Endothelial cell (in vitro differentiated cells): ENCODE data around the gene CDO1. TPM values are rescaled to one million over a fixed set of nuclear protein-coding genes. Genes with fewer than 3 reads are reported as not detected.
"Not testable (repeated sequence)": the region's sequence is repeated elsewhere in the genome, so short reads cannot be mapped to it uniquely, and the experiment has no call there.

Experiments used
- DNase-seq: peaks from one replicate; pipeline ENCODE4 v3.0.0; 2021; ENCODE audit warnings: low spot score
- H3K27ac Mint-ChIP-seq: one replicate; pipeline ENCODE4 v1.8.0; 2021; ENCODE audit warnings: mixed read lengths, inconsistent platforms; ENCODE audit not compliant: unreplicated experiment
- H3K27me3 Mint-ChIP-seq: one replicate; pipeline ENCODE4 v1.8.0; 2021; ENCODE audit warnings: mild to moderate bottlenecking, moderate library complexity, mixed read lengths, inconsistent platforms; ENCODE audit not compliant: unreplicated experiment
- H3K36me3 Mint-ChIP-seq: one replicate; pipeline ENCODE4 v1.8.0; 2021; ENCODE audit warnings: mild to moderate bottlenecking, low read depth, mixed read lengths, inconsistent platforms; ENCODE audit not compliant: unreplicated experiment
- H3K4me1 Mint-ChIP-seq: one replicate; pipeline ENCODE4 v1.8.0; 2021; ENCODE audit warnings: mild to moderate bottlenecking, mixed read lengths, inconsistent platforms; ENCODE audit not compliant: unreplicated experiment
- H3K4me3 Mint-ChIP-seq: one replicate; pipeline ENCODE4 v1.8.0; 2021; ENCODE audit warnings: mild to moderate bottlenecking, mixed read lengths, inconsistent platforms; ENCODE audit not compliant: unreplicated experiment
- H3K9me3 Mint-ChIP-seq: one replicate; pipeline ENCODE4 v1.8.0; 2021; ENCODE audit warnings: mixed read lengths, inconsistent platforms; ENCODE audit not compliant: unreplicated experiment
- total RNA-seq: library from RNA; stranded (reverse); fragmentation: NEBNext Ultra II Directional; extraction: Animal tissue kit (Norgen Biotek cat#: 25700); gene quantifications from one replicate; pipeline ENCODE4 v1.2.1, GENCODE V29; 2021; ENCODE audit not compliant: unreplicated experiment
- TF ChIP-seq, protein P1 (sequence below): fragments of 200-600 bp; sonication (generic); IDR thresholded peaks from one replicate; pipeline ENCODE4 v1.5.0; 2021; ENCODE audit warnings: antibody characterized with exemption; ENCODE audit not compliant: unreplicated experiment

Gene CDO1
- total RNA-seq, 1 donor from 2014 or later: 2.9 TPM

DNA sequence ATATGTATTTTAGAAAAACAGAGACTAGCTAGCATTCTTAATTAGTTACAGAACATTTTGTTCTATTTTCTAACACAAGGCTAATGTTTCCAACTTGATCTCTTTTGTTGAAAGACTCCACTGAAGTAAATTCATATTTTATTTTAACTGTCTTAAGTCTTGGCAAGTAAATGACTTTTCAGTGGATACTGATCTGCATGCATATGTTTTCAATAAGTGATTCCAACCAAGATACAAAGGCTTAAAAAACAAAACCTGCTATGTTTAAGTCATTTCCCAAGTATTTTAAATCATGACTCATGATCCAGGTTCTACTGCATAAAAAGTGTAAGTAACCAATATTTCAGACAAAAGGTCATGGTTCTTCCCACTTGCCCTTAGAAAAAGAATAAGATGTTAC lies 5.7 kb downstream of the CDO1 start:
- TF ChIP-seq, protein P1, sequence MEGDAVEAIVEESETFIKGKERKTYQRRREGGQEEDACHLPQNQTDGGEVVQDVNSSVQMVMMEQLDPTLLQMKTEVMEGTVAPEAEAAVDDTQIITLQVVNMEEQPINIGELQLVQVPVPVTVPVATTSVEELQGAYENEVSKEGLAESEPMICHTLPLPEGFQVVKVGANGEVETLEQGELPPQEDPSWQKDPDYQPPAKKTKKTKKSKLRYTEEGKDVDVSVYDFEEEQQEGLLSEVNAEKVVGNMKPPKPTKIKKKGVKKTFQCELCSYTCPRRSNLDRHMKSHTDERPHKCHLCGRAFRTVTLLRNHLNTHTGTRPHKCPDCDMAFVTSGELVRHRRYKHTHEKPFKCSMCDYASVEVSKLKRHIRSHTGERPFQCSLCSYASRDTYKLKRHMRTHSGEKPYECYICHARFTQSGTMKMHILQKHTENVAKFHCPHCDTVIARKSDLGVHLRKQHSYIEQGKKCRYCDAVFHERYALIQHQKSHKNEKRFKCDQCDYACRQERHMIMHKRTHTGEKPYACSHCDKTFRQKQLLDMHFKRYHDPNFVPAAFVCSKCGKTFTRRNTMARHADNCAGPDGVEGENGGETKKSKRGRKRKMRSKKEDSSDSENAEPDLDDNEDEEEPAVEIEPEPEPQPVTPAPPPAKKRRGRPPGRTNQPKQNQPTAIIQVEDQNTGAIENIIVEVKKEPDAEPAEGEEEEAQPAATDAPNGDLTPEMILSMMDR: no peak
- H3K9me3 Mint-ChIP-seq: no peaks in the 10 kb centered on the region
- H3K4me1 Mint-ChIP-seq: peaks cover 27% of the 10 kb centered on the region
- peaks cover 13% of the 10 kb centered on the region for H3K27me3 Mint-ChIP-seq
- DNase-seq: no peak
- H3K36me3 Mint-ChIP-seq: peaks cover 4% of the 10 kb centered on the region
- no peak overlapping the region for H3K4me3 Mint-ChIP-seq
- H3K27ac Mint-ChIP-seq: no peak overlapping the region

DNA sequence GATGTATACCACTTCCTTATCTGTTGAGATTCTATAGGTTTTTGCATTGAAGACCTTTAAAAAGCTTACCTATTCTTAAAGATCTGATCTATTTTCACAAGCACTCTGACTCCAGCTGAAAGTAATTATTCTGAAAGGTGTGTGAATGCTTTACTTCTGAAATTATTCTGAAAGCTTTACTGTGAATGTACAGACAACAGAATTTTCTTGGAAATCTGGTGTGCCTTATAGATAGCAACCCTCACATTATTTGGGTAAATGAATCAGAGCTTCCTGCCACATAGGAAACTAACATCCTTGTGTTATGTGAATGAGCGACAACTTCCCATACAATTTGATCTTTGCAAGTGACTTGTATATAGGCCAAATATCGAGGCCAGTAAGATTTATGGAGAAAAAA lies 6.5 kb downstream of the CDO1 start:
- Mint-ChIP-seq H3K4me3 (no peak overlapping the region), H3K9me3 (no peaks in the 10 kb centered on the region), H3K36me3 (no peaks in the 10 kb centered on the region), H3K27me3 (peaks cover 8% of the 10 kb centered on the region), H3K27ac (no peak overlapping the region), H3K4me1 (peaks cover 21% of the 10 kb centered on the region)
- DNase-seq: no peak
- TF ChIP-seq, protein P1: no peak

DNA sequence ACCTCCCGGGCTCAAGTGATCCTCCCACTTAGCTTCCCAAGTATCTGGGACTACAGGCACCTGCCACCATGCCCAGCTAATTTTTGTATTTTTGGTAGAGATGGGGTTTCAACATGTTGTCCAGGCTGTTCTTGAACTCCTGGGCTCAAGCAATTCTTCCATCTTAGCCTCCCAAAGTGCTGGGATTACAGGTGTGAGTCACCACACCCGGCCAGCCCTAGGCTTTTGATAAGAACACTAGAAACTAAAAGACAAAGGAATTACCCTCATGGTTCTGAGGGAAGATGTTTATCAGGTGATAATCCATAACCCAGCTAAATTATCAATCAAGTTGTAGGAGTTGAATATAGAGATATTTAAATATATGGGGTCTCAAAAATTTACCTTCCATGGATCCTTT lies 8.4 kb downstream of the CDO1 start:
- H3K4me3 Mint-ChIP-seq, H3K27me3 Mint-ChIP-seq, H3K27ac Mint-ChIP-seq, DNase-seq, H3K9me3 Mint-ChIP-seq, H3K36me3 Mint-ChIP-seq: not testable (repeated sequence)
- peaks cover 21% of the 10 kb centered on the region for H3K4me1 Mint-ChIP-seq

DNA sequence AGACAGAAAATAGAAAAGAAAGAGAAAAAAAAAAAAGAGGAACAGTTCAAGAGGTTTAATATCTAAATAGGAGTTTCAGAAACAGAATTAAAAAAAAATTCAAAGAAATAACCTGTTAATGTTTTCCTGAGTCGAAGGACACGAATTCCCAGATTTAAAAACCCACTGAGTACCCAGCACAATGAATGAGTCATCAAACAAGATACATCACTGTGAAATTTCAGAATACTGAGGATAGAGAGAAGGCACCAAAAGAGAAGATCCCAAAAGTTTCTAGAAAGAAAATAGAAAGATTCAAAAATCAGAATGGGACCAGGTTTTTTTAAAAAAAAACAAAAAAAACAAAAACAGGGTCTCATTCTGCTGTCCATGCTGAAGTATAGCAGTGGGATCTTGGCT lies 8.8 kb downstream of the CDO1 start:
- Mint-ChIP-seq H3K36me3 (no peaks in the 10 kb centered on the region), H3K4me3 (no peak overlapping the region), H3K27ac (no peak overlapping the region), H3K4me1 (peaks cover 21% of the 10 kb centered on the region), H3K27me3 (no peaks in the 10 kb centered on the region), H3K9me3 (no peaks in the 10 kb centered on the region)
- no peak for DNase-seq
- TF ChIP-seq, protein P1: no peak

DNA sequence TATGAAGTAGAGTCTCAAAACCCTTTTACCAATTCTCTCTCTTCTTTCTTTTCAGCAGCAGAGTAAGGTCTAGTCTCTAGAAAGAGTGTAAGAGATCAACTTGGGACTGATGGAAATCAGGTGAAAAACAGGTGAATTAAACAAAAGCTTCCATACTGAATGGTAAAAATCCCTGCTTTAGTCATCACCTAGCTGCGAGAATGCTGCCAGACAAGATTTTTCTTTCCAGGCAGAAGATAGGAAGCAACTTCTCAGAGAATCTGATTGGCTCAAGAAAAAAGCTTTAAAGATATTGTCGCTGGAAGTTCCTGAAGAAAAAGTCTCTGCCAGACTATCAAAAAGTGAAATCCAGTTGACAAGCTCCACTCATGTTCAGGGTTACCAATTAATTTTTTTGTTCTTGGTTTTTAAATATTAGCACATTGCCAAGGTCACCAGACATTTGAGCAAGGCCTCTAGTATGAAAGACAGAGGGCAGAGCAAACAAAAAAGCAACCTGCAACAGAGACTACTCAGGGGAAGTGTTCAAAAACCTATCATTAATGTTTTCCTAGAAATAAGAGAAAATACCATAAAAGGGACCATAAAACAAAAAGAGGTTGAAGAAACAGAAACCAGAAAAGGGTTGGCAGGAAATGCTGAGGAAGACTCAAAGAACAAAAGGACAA lies 9.3 kb downstream of the CDO1 start:
- no peak for DNase-seq

More for the DNA sequence above, 9.3 kb downstream of the CDO1 start:
- TF ChIP-seq, protein P1: no peak
- H3K36me3 Mint-ChIP-seq: no peaks in the 10 kb centered on the region
- H3K9me3 Mint-ChIP-seq: no peaks in the 10 kb centered on the region
- no peak overlapping the region for H3K27ac Mint-ChIP-seq
- H3K27me3 Mint-ChIP-seq: no peaks in the 10 kb centered on the region
- peaks cover 21% of the 10 kb centered on the region for H3K4me1 Mint-ChIP-seq
- no peak overlapping the region for H3K4me3 Mint-ChIP-seq
